GM12801 (cell line): ENCODE results near the gene MMEL1.

Experiments
- TF ChIP-seq, protein P1 (sequence below): IDR thresholded peaks from one replicate; pipeline ENCODE4 v1.5.1; 2011; ENCODE audit warnings: control low read depth; ENCODE audit not compliant: insufficient read length; ENCODE audit errors: extremely low read depth

MMEL1 gene

DNA sequence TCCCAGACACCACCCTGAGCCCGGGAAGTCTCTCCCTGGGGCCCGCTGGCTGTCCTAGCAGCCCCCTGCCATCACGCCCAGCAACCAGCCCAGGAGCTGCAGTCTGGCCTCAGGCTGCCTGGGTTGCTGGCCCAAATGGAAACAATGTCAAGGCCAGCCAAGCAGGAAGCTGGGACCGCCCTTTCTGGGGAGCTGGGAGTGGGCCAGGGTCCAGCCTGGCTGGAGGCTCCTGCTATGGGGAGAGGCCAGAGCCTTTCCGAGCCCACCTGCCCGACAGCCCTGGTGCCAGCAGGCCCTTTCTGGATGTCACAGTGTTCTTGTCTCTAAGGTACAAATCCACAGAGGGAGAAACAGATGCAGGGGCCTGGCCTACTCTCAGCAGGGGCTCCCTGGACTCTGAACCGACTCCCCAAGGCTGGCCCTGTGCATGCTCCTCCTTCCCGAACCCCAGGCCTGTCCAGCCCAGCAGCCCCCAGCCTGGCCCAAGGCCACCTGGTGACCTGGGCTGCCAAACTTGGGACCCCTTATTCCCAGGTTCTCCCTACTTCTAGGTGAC lies 1.2 kb upstream of the MMEL1 start:
- TF ChIP-seq, protein P1, sequence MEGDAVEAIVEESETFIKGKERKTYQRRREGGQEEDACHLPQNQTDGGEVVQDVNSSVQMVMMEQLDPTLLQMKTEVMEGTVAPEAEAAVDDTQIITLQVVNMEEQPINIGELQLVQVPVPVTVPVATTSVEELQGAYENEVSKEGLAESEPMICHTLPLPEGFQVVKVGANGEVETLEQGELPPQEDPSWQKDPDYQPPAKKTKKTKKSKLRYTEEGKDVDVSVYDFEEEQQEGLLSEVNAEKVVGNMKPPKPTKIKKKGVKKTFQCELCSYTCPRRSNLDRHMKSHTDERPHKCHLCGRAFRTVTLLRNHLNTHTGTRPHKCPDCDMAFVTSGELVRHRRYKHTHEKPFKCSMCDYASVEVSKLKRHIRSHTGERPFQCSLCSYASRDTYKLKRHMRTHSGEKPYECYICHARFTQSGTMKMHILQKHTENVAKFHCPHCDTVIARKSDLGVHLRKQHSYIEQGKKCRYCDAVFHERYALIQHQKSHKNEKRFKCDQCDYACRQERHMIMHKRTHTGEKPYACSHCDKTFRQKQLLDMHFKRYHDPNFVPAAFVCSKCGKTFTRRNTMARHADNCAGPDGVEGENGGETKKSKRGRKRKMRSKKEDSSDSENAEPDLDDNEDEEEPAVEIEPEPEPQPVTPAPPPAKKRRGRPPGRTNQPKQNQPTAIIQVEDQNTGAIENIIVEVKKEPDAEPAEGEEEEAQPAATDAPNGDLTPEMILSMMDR, result no peak

DNA sequence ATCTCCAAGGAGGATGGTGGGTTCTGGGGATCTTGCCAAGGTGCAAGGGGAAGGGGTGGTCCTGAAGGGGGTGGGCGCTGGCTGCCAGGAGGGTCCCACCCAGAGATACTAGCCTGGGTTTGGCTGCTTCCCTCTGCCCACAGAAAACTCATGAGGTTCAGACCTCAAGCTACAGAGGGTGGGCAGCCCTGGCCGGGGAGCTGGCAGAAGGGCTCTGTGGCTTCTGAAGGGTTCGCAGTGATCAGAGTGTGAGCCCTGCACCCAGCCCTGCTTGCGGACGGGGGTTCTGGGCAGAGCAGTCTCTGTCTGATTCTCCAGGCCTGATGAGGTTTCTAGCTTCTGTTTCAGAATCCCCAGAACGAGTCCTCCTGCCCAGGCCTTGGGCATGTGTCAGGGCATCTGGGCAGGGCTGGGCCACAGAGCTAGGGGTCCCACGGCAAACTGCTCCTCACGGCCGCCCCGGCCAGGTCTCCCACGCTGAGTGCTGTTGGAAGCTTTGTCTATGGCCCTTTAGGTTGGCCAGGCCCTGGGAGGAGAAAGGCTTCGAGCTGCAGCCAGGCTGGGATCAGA lies 635 bp upstream of the MMEL1 start:
- TF ChIP-seq, protein P1, result no peak

DNA sequence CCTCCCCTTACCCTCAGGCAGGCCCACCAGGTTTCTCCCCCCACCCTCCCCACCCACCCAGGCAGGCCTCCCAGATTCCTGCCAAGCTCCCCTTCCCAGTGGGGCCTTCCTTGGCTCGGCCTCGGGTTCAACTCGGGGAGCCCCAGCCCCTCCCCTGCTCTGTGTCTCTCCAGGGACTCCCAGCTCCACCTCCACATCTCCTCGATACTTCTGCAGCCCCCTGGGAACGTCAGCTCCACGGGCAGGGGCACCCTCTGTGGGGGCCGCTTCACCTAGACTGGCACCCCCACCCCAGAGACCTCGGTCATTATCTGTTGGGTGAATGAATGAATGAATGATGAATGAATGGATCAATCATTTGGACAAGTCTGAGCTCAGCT lies 775 bp downstream of the MMEL1 start:
- TF ChIP-seq, protein P1, result no peak

GRCh38 chr1:2631136-2632050 lies 1.4 kb downstream of the MMEL1 start:
- TF ChIP-seq, protein P1, result no peak

DNA sequence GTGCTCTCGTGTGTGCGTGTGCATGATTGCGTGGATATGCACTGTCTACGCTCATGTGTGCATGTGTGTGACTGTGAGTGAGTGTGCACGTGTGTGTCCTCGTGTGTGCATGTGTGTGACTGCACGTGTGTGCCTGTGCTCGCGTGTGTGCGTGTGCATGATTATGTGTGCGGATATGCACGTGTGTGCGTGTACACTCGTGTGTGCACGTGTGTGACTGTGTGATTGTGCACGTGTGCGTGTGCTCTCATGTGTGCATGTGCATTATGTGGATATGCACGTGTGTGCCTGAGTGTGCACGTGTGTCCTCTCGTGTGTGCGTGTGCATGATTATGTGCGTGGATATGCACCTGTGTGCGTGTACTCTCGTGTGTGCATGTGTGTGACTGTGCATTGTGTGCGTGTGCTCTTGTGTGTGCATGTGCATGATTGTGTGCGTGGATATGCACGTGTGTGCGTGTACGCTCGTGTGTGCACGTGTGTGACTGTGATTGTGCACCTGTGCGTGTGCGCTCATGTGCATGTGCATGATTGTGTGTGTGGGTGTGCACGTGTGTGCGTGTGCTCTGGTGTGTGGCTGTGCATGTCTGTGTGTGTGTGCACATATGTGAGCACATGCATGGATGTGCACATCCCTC lies 2.2 kb downstream of the MMEL1 start:
- TF ChIP-seq, protein P1, result no peak

DNA sequence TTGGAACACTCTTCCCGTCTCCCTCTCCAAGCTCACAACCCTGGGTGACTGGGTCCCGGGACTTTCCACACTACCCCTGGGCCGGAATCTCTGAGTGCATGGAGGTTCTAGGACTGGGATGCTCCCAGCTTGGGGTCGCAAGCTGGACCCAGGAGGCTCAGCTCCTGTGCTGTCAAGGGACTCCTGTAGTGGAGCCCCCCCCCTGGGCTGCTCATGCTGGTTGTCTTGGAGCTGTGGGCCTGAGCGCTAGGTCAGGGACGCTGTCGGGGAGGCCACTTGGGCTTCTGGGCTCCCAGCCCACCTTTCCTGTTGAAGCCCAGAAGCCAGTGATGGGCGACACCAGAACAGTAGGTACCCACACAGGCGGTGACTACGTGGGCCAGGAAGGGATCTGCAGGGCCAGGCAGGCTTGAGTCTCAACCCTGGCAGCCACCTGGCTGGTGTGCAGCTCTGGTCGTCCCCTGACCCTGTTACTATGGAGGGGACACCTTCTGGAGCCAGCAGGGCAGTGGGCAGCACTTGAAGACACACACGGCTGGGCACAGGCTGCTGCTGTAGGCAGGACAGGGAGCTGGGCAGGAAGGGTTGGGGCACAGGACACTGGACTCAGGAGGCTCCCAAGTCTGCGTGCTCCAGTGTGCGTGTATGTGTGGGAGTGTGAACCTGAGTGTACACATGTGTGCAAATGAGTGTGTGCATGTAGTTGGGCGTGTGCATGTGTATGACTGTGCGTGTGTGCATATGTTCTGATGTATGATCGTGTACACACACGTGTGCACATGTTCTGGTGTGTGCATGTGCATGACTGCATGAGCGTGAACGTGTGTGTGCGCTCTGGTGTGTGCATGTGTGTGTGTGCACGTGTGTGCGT lies 3.0 kb downstream of the MMEL1 start:
- TF ChIP-seq, protein P1, result no peak
